WTC11 (cell line): ENCODE results near the gene C9orf50. TPM values are rescaled to one million over a fixed set of nuclear protein-coding genes. Genes with fewer than 3 reads are reported as not detected.

Experiments
- ATAC-seq: fragments of 200-7000 bp; cut with Tn5 transposase; 2 replicates; pipeline ENCODE4 v1.10.0; 2021; ENCODE audit warnings: mild to moderate bottlenecking, moderate library complexity
- CTCF ChIA-PET: fragments of 300-600 bp; sonication (Branson Sonifier 250); formaldehyde crosslinking; loops from one replicate; lab custom pipeline; 2021; ENCODE audit warnings: antibody characterized with exemption; lab: Charles Lee
- POLR2A ChIA-PET: fragments of 350-600 bp; sonication (Branson Sonifier 250); formaldehyde crosslinking; loops from one replicate; lab custom pipeline; 2021; ENCODE audit warnings: antibody characterized with exemption; lab: Charles Lee
- DNase-seq: peaks from one replicate; pipeline ENCODE4 v3.0.0; 2021; ENCODE audit warnings: low spot score
- H3K27ac Mint-ChIP-seq: 2 replicates; pipeline ENCODE4 v1.8.0; 2021; ENCODE audit warnings: mixed read lengths
- H3K27me3 Mint-ChIP-seq: 2 replicates; pipeline ENCODE4 v1.8.0; 2021; ENCODE audit warnings: low read depth, mild to moderate bottlenecking, moderate library complexity, mixed read lengths
- H3K36me3 Mint-ChIP-seq: 2 replicates; pipeline ENCODE4 v1.8.0; 2021; ENCODE audit warnings: mixed read lengths
- H3K4me1 Mint-ChIP-seq: 2 replicates; pipeline ENCODE4 v1.8.0; 2022; ENCODE audit warnings: mixed read lengths
- H3K4me3 Mint-ChIP-seq: 2 replicates; pipeline ENCODE4 v1.8.0; 2021; ENCODE audit warnings: mild to moderate bottlenecking, moderate library complexity, mixed read lengths
- H3K9me3 Mint-ChIP-seq: 2 replicates; pipeline ENCODE4 v1.8.0; 2021; ENCODE audit warnings: mixed read lengths
- AFF4 ChIP-seq: sonication (generic); formaldehyde crosslinking; IDR thresholded peaks from 2 replicates; pipeline ENCODE4 v1.8.1; 2023; ENCODE audit warnings: mild to moderate bottlenecking, missing genetic modification reagents, borderline replicate concordance
- AR ChIP-seq: fragments of 250-450 bp; sonication (Bioruptor Pico); IDR thresholded peaks from 2 replicates; pipeline ENCODE4 v1.9.0; 2021; ENCODE audit warnings: mild to moderate bottlenecking
- ATF2 ChIP-seq: sonication (generic); formaldehyde crosslinking; IDR thresholded peaks from 2 replicates; pipeline ENCODE4 v1.8.1; 2022; ENCODE audit warnings: low read depth, missing genetic modification reagents, borderline replicate concordance
- ATF3 ChIP-seq: sonication (generic); formaldehyde crosslinking; conservative IDR thresholded peaks from 2 replicates; pipeline ENCODE4 v1.8.1; 2022; ENCODE audit warnings: mild to moderate bottlenecking, missing genetic modification reagents
- CBFB ChIP-seq: sonication (generic); formaldehyde crosslinking; IDR thresholded peaks from 2 replicates; pipeline ENCODE4 v1.8.1; 2022; ENCODE audit warnings: mild to moderate bottlenecking, low read depth, missing genetic modification reagents
- CREB1 ChIP-seq: sonication (generic); formaldehyde crosslinking; IDR thresholded peaks from 2 replicates; pipeline ENCODE4 v1.8.0; 2023; ENCODE audit warnings: mild to moderate bottlenecking, missing genetic modification reagents
- E2F4 ChIP-seq: sonication (generic); formaldehyde crosslinking; IDR thresholded peaks from 2 replicates; pipeline ENCODE4 v1.8.1; 2022; ENCODE audit warnings: low read depth, mild to moderate bottlenecking, moderate library complexity, missing genetic modification reagents, borderline replicate concordance
- E2F5 ChIP-seq: sonication (generic); formaldehyde crosslinking; IDR thresholded peaks from 2 replicates; pipeline ENCODE4 v1.8.1; 2022; ENCODE audit warnings: mild to moderate bottlenecking, moderate library complexity, missing genetic modification reagents
- ELF4 ChIP-seq: sonication (generic); formaldehyde crosslinking; IDR thresholded peaks from 2 replicates; pipeline ENCODE4 v1.8.1; 2022; ENCODE audit warnings: low read depth, mild to moderate bottlenecking, moderate library complexity, missing genetic modification reagents
- EMX1 ChIP-seq: fragments of 250-450 bp; sonication (Bioruptor Pico); IDR thresholded peaks from 2 replicates; pipeline ENCODE4 v1.8.0; 2021; ENCODE audit warnings: mild to moderate bottlenecking
- FOXP4 ChIP-seq: sonication (generic); formaldehyde crosslinking; IDR thresholded peaks from 2 replicates; pipeline ENCODE4 v1.8.0; 2022; ENCODE audit warnings: mild to moderate bottlenecking, missing genetic modification reagents
- JAZF1 ChIP-seq: fragments of 250-450 bp; sonication (Bioruptor Pico); IDR thresholded peaks from 2 replicates; pipeline ENCODE4 v1.9.0; 2021; ENCODE audit warnings: moderate library complexity, mild to moderate bottlenecking, inconsistent platforms
- NR1H2 ChIP-seq: sonication (generic); formaldehyde crosslinking; IDR thresholded peaks from 2 replicates; pipeline ENCODE4 v1.9.0; 2021; ENCODE audit warnings: mild to moderate bottlenecking, moderate library complexity, missing genetic modification reagents
- PREB ChIP-seq: sonication (generic); formaldehyde crosslinking; IDR thresholded peaks from 2 replicates; pipeline ENCODE4 v1.8.1; 2022; ENCODE audit warnings: mild to moderate bottlenecking, missing genetic modification reagents, moderate library complexity, borderline replicate concordance
- RELA ChIP-seq: sonication (generic); formaldehyde crosslinking; IDR thresholded peaks from 2 replicates; pipeline ENCODE4 v1.8.1; 2022; ENCODE audit warnings: missing genetic modification reagents, mild to moderate bottlenecking, borderline replicate concordance
- SOX15 ChIP-seq: fragments of 250-450 bp; sonication (Bioruptor Pico); IDR thresholded peaks from 2 replicates; pipeline ENCODE4 v1.9.0; 2021; ENCODE audit warnings: mild to moderate bottlenecking
- SP1 ChIP-seq: sonication (generic); formaldehyde crosslinking; conservative IDR thresholded peaks from 2 replicates; pipeline ENCODE4 v1.8.1; 2022; ENCODE audit warnings: missing genetic modification reagents
- ZNF416 ChIP-seq: fragments of 250-450 bp; sonication (Bioruptor Pico); IDR thresholded peaks from 2 replicates; pipeline ENCODE4 v1.9.0; 2021; ENCODE audit warnings: mild to moderate bottlenecking, inconsistent platforms
- ZNF671 ChIP-seq: fragments of 250-450 bp; sonication (Bioruptor Pico); IDR thresholded peaks from 2 replicates; pipeline ENCODE4 v1.8.0; 2021; ENCODE audit warnings: mild to moderate bottlenecking
- total RNA-seq: library from RNA; stranded (reverse); gene quantifications from 3 replicates; pipeline ENCODE4 v1.2.3, GENCODE V29; 2021

Gene C9orf50
- total RNA-seq, 1 experiment from 2014 or later, result 0.11 TPM

GRCh38 chr9:129640871-129641749 lies 20.2 kb upstream of the C9orf50 start:
- TF ChIP-seq CBFB (CRISPR knock-in tag) (no peak), E2F5 (CRISPR knock-in tag) (no peak), JAZF1 (CRISPR knock-in tag) (no peak), AFF4 (CRISPR knock-in tag) (no peak), ATF2 (CRISPR knock-in tag) (no peak), EMX1 (CRISPR knock-in tag) (no peak), AR (CRISPR knock-in tag) (no peak), ZNF671 (CRISPR knock-in tag) (no peak), ELF4 (CRISPR knock-in tag) (no peak), PREB (CRISPR knock-in tag) (no peak), FOXP4 (CRISPR knock-in tag) (no peak), E2F4 (CRISPR knock-in tag) (no peak), ZNF416 (no peak), ATF3 (CRISPR knock-in tag) (no peak), SOX15 (CRISPR knock-in tag) (no peak), RELA (CRISPR knock-in tag) (no peak), SP1 (CRISPR knock-in tag) (no peak), CREB1 (CRISPR knock-in tag) (no peak), NR1H2 (CRISPR knock-in tag) (no peak)
- TF ChIP-seq, all 79 proteins: peak for 0
- ChIA-PET CTCF (interaction anchor here (0.8 to 3.4 kb wide), 4 partner anchors 16 to 149 kb away, joined by 3 to 24 read pairs (median 14); partner anchors contain the start of gene NTMT1), POLR2A (no interaction called here)
- Mint-ChIP-seq H3K4me1 (peaks cover 14% of the 10 kb centered on the region), H3K27ac (no peak overlapping the region; the same call in 1 of the 2 replicates), H3K9me3 (no peaks in the 10 kb centered on the region), H3K27me3 (no peaks in the 10 kb centered on the region; the same call in 1 of the 2 replicates), H3K4me3 (peak overlapping the region; percentile 79), H3K36me3 (peaks cover 7% of the 10 kb centered on the region)
- DNase-seq, result no peak
- ATAC-seq, result no peak
